ENCODE measurements around the gene TEX38. TPM values are rescaled to one million over a fixed set of nuclear protein-coding genes. Genes with fewer than 3 reads are reported as not detected.

The TEX38 gene
- total and polyA plus RNA-seq, 2 of the 13 experiments (the other 11 are each of a cell fraction or from before 2014, with no cell fraction given) = 0.18 TPM; not detected in 1

DNA sequence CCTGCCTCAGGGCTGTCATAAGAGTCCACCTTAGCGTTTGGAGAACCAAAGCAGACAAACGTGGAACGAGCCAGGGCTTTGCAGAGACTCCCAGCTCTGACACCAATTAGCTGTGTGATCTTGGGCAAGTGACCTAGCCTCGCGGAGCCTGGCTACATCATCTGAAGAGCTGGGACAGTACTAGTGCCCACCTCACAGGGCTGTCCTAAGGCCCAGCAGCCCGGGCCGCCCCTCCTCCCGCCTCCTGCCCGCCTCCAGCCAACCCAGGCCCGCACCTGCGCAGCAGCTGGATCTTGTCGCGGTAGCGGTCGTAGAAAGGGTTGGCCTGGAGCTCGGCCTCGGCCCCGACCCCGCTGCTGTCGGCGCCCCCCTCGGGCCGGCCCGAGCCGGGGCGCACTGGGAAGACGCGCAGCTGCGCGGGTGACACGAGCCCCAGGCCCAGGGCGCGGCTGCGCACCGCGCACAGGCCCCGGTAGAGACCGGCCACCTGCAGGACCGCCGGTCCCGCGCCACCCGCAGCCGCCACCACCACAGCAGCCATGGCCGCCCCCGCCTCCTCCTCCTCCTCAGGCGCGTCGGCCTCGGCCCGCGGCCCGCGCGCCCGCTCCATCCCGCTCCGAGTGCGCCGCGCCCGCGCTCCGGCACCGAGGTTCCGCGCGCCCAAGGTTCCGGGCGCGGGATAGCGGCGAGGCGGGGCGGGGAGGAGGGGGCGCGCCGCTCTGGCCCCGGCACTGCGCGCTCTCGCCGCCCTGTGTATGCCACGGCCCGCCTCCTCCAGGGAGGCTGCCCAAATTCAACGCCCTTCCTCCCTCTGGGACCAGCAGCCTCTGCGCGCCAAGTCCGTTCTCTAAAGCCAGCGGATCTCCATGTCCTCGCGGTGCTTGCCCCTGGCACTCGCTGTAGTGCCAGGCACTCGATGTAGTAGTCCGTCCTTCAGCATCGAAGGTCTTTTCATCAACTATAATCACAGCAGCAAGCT lies 3.6 kb upstream of the TEX38 start, which contains the start of gene ATPAF1 (continued):
- TF ChIP-seq HOMEZ (CRISPR knock-in tag; IDR thresholded peaks at IDR 0.05; ENCODE audit: low read depth) (no peak), JARID2 (CRISPR knock-in tag; IDR thresholded peaks at IDR 0.05; ENCODE audit: insufficient replicate concordance) (no peak), ZNF562 (CRISPR knock-in tag; IDR thresholded peaks at IDR 0.05; ENCODE audit: borderline replicate concordance) (no peak), SIX1 (CRISPR knock-in tag; IDR thresholded peaks at IDR 0.05; ENCODE audit: borderline replicate concordance) (no peak), ZFP36 (IDR thresholded peaks at IDR 0.05; ENCODE audit: borderline replicate concordance, low read depth, low read length, partially characterized antibody) (peak; percentile 10), NBN (conservative IDR thresholded peaks at IDR 0.05) (no peak), SNAI1 (CRISPR knock-in tag; IDR thresholded peaks at IDR 0.05; ENCODE audit: borderline replicate concordance) (no peak), ZNF761 (CRISPR knock-in tag; conservative IDR thresholded peaks at IDR 0.05) (no peak), KMT2B (CRISPR knock-in tag; IDR thresholded peaks at IDR 0.05) (no peak), ZNF136 (CRISPR knock-in tag; IDR thresholded peaks at IDR 0.05; ENCODE audit: low read depth) (no peak), ATF2 (CRISPR knock-in tag; IDR thresholded peaks at IDR 0.05) (no peak)
- TF ChIP-seq, protein P1, sequence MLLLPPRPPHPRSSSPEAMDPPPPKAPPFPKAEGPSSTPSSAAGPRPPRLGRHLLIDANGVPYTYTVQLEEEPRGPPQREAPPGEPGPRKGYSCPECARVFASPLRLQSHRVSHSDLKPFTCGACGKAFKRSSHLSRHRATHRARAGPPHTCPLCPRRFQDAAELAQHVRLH (CRISPR knock-in tag; IDR thresholded peaks at IDR 0.05; ENCODE audit: borderline replicate concordance, low read depth) = no peak
- TF ChIP-seq, protein P2, sequence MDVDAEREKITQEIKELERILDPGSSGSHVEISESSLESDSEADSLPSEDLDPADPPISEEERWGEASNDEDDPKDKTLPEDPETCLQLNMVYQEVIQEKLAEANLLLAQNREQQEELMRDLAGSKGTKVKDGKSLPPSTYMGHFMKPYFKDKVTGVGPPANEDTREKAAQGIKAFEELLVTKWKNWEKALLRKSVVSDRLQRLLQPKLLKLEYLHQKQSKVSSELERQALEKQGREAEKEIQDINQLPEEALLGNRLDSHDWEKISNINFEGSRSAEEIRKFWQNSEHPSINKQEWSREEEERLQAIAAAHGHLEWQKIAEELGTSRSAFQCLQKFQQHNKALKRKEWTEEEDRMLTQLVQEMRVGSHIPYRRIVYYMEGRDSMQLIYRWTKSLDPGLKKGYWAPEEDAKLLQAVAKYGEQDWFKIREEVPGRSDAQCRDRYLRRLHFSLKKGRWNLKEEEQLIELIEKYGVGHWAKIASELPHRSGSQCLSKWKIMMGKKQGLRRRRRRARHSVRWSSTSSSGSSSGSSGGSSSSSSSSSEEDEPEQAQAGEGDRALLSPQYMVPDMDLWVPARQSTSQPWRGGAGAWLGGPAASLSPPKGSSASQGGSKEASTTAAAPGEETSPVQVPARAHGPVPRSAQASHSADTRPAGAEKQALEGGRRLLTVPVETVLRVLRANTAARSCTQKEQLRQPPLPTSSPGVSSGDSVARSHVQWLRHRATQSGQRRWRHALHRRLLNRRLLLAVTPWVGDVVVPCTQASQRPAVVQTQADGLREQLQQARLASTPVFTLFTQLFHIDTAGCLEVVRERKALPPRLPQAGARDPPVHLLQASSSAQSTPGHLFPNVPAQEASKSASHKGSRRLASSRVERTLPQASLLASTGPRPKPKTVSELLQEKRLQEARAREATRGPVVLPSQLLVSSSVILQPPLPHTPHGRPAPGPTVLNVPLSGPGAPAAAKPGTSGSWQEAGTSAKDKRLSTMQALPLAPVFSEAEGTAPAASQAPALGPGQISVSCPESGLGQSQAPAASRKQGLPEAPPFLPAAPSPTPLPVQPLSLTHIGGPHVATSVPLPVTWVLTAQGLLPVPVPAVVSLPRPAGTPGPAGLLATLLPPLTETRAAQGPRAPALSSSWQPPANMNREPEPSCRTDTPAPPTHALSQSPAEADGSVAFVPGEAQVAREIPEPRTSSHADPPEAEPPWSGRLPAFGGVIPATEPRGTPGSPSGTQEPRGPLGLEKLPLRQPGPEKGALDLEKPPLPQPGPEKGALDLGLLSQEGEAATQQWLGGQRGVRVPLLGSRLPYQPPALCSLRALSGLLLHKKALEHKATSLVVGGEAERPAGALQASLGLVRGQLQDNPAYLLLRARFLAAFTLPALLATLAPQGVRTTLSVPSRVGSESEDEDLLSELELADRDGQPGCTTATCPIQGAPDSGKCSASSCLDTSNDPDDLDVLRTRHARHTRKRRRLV (CRISPR knock-in tag; IDR thresholded peaks at IDR 0.05) = no peak
- TF ChIP-seq, protein P3, sequence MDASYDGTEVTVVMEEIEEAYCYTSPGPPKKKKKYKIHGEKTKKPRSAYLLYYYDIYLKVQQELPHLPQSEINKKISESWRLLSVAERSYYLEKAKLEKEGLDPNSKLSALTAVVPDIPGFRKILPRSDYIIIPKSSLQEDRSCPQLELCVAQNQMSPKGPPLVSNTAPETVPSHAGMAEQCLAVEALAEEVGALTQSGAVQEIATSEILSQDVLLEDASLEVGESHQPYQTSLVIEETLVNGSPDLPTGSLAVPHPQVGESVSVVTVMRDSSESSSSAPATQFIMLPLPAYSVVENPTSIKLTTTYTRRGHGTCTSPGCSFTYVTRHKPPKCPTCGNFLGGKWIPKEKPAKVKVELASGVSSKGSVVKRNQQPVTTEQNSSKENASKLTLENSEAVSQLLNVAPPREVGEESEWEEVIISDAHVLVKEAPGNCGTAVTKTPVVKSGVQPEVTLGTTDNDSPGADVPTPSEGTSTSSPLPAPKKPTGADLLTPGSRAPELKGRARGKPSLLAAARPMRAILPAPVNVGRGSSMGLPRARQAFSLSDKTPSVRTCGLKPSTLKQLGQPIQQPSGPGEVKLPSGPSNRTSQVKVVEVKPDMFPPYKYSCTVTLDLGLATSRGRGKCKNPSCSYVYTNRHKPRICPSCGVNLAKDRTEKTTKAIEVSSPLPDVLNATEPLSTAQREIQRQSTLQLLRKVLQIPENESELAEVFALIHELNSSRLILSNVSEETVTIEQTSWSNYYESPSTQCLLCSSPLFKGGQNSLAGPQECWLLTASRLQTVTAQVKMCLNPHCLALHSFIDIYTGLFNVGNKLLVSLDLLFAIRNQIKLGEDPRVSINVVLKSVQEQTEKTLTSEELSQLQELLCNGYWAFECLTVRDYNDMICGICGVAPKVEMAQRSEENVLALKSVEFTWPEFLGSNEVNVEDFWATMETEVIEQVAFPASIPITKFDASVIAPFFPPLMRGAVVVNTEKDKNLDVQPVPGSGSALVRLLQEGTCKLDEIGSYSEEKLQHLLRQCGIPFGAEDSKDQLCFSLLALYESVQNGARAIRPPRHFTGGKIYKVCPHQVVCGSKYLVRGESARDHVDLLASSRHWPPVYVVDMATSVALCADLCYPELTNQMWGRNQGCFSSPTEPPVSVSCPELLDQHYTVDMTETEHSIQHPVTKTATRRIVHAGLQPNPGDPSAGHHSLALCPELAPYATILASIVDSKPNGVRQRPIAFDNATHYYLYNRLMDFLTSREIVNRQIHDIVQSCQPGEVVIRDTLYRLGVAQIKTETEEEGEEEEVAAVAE (CRISPR knock-in tag; IDR thresholded peaks at IDR 0.05; ENCODE audit: borderline replicate concordance) = no peak
